Measurements from ENCODE around the gene IDE. TPM values are rescaled to one million over a fixed set of nuclear protein-coding genes. Genes with fewer than 3 reads are reported as not detected.

Gene IDE
- 25.7 and 28.5 TPM in 2 replicates for total RNA-seq

GRCh38 chr10:92573798-92574547 lies at the start of gene IDE:
IDE (minus strand) TSS chr10:92574093; CDS start chr10:92574019, 74 bp downstream.
- Histone ChIP-seq H3K4me3 (ENCODE audit: low read depth, low read length) (peak within 1 kb of the TSS; percentile 54), H3K27me3 (ENCODE audit: control insufficient read depth, insufficient read depth, low read length) (no peaks in the 10 kb centered on the region), H3K36me3 (ENCODE audit: control insufficient read depth, insufficient read depth, low read length) (no peaks in the 10 kb centered on the region)
- peak; percentile 90 for TF ChIP-seq CTCF (IDR thresholded peaks at IDR 0.05; ENCODE audit: insufficient read depth, low read length, poor library complexity, severe bottlenecking)
- peak; percentile 37 for DNase-seq (ENCODE audit: low read depth)

- no peak for TF ChIP-seq CTCF (IDR thresholded peaks at IDR 0.05; ENCODE audit: insufficient read depth, low read length, poor library complexity, severe bottlenecking)
- Histone ChIP-seq H3K4me3 (ENCODE audit: low read depth, low read length) (no peak overlapping the region), H3K36me3 (ENCODE audit: control insufficient read depth, insufficient read depth, low read length) (no peaks in the 10 kb centered on the region), H3K27me3 (ENCODE audit: control insufficient read depth, insufficient read depth, low read length) (no peaks in the 10 kb centered on the region)
- no peak for DNase-seq (ENCODE audit: low read depth)
Observed at GRCh38 chr10:92619368-92619767, 45.5 kb upstream of the IDE start.

GRCh38 chr10:92615515-92615914 lies 41.6 kb upstream of the IDE start:
- Histone ChIP-seq H3K36me3 (ENCODE audit: control insufficient read depth, insufficient read depth, low read length) (no peaks in the 10 kb centered on the region), H3K4me3 (ENCODE audit: low read depth, low read length) (no peak overlapping the region), H3K27me3 (ENCODE audit: control insufficient read depth, insufficient read depth, low read length) (no peaks in the 10 kb centered on the region)
- no peak for TF ChIP-seq CTCF (IDR thresholded peaks at IDR 0.05; ENCODE audit: insufficient read depth, low read length, poor library complexity, severe bottlenecking)
- DNase-seq (ENCODE audit: low read depth), result no peak

GRCh38 chr10:92604841-92605240 lies 30.9 kb upstream of the IDE start:
- Histone ChIP-seq H3K27me3 (ENCODE audit: control insufficient read depth, insufficient read depth, low read length) (no peaks in the 10 kb centered on the region), H3K4me3 (ENCODE audit: low read depth, low read length) (no peak overlapping the region), H3K36me3 (ENCODE audit: control insufficient read depth, insufficient read depth, low read length) (no peaks in the 10 kb centered on the region)
- no peak for DNase-seq (ENCODE audit: low read depth)
- no peak for TF ChIP-seq CTCF (IDR thresholded peaks at IDR 0.05; ENCODE audit: insufficient read depth, low read length, poor library complexity, severe bottlenecking)

- no peak for DNase-seq (ENCODE audit: low read depth)
- Histone ChIP-seq H3K27me3 (ENCODE audit: control insufficient read depth, insufficient read depth, low read length) (no peaks in the 10 kb centered on the region), H3K36me3 (ENCODE audit: control insufficient read depth, insufficient read depth, low read length) (no peaks in the 10 kb centered on the region), H3K4me3 (ENCODE audit: low read depth, low read length) (no peak overlapping the region)
- no peak for TF ChIP-seq CTCF (IDR thresholded peaks at IDR 0.05; ENCODE audit: insufficient read depth, low read length, poor library complexity, severe bottlenecking)
Observed at GRCh38 chr10:92598321-92598720, 24.4 kb upstream of the IDE start.

GRCh38 chr10:92595505-92595904 lies 21.6 kb upstream of the IDE start:
- no peak for TF ChIP-seq CTCF (IDR thresholded peaks at IDR 0.05; ENCODE audit: insufficient read depth, low read length, poor library complexity, severe bottlenecking)
- Histone ChIP-seq H3K4me3 (ENCODE audit: low read depth, low read length) (no peak overlapping the region), H3K27me3 (ENCODE audit: control insufficient read depth, insufficient read depth, low read length) (no peaks in the 10 kb centered on the region), H3K36me3 (ENCODE audit: control insufficient read depth, insufficient read depth, low read length) (no peaks in the 10 kb centered on the region)
- no peak for DNase-seq (ENCODE audit: low read depth)
